ENCODE results near the gene NEU3.
"Not testable (repeated sequence)": the region's sequence is repeated elsewhere in the genome, so short reads cannot be mapped to it uniquely, and the experiment has no call there.

Gene NEU3

GRCh38 chr11:75047191-75047590 lies 58.5 kb downstream of the NEU3 start:
- in situ Hi-C loops (cut with HindIII; ENCODE audit: low pct_ligation_motif_present, low pct_unique_long_range_greater_than_20kb, low sequenced_read_pairs), result no loop called here
- DNase-seq, result no peak

GRCh38 chr11:75049501-75050266 lies 61.0 kb downstream of the NEU3 start:
- in situ Hi-C loops (cut with HindIII; ENCODE audit: low pct_ligation_motif_present, low pct_unique_long_range_greater_than_20kb, low sequenced_read_pairs); DNase-seq: not testable (repeated sequence)

GRCh38 chr11:75050516-75050915 lies 61.8 kb downstream of the NEU3 start:
- in situ Hi-C loops (cut with HindIII; ENCODE audit: low pct_ligation_motif_present, low pct_unique_long_range_greater_than_20kb, low sequenced_read_pairs), result no loop called here

GRCh38 chr11:75051043-75051442 lies 62.3 kb downstream of the NEU3 start:
- in situ Hi-C loops (cut with HindIII; ENCODE audit: low pct_ligation_motif_present, low pct_unique_long_range_greater_than_20kb, low sequenced_read_pairs), result no loop called here

More at GRCh38 chr11:75050516-75050915, 61.8 kb downstream of the NEU3 start:
- no peak for DNase-seq

GRCh38 chr11:75052457-75052856 lies 63.7 kb downstream of the NEU3 start:
- in situ Hi-C loops (cut with HindIII; ENCODE audit: low pct_ligation_motif_present, low pct_unique_long_range_greater_than_20kb, low sequenced_read_pairs), result no loop called here

More at GRCh38 chr11:75051043-75051442, 62.3 kb downstream of the NEU3 start:
- no peak for DNase-seq

GRCh38 chr11:75055511-75055910 lies 66.8 kb downstream of the NEU3 start:
- in situ Hi-C loops (cut with HindIII; ENCODE audit: low pct_ligation_motif_present, low pct_unique_long_range_greater_than_20kb, low sequenced_read_pairs), result no loop called here

More at GRCh38 chr11:75052457-75052856, 63.7 kb downstream of the NEU3 start:
- DNase-seq, result no peak

GRCh38 chr11:75056814-75057213 lies 68.1 kb downstream of the NEU3 start:
- in situ Hi-C loops (cut with HindIII; ENCODE audit: low pct_ligation_motif_present, low pct_unique_long_range_greater_than_20kb, low sequenced_read_pairs), result no loop called here
- no peak for DNase-seq

More at GRCh38 chr11:75055511-75055910, 66.8 kb downstream of the NEU3 start:
- DNase-seq, result no peak

- in situ Hi-C loops (cut with HindIII; ENCODE audit: low pct_ligation_motif_present, low pct_unique_long_range_greater_than_20kb, low sequenced_read_pairs), result no loop called here
- DNase-seq, result no peak
These were observed 70.6 kb downstream of the NEU3 start for GRCh38 chr11:75059299-75059698.

- in situ Hi-C loops (cut with HindIII; ENCODE audit: low pct_ligation_motif_present, low pct_unique_long_range_greater_than_20kb, low sequenced_read_pairs), result no loop called here
These were observed 75.1 kb downstream of the NEU3 start for GRCh38 chr11:75063741-75064314.

GRCh38 chr11:75066061-75066460 lies 77.3 kb downstream of the NEU3 start:
- no peak for DNase-seq
- in situ Hi-C loops (cut with HindIII; ENCODE audit: low pct_ligation_motif_present, low pct_unique_long_range_greater_than_20kb, low sequenced_read_pairs), result no loop called here

More at GRCh38 chr11:75063741-75064314, 75.1 kb downstream of the NEU3 start:
- no peak for DNase-seq

Data from ACHN (cell line).